HG02938 (cell line): ENCODE measurements around the gene ABCC11.

ENCODE experiments used
- ATAC-seq: cut with Tn5 transposase; IDR thresholded peaks from one replicate; pipeline ENCODE4 v1.9.1; 2021; ENCODE audit warnings: mild to moderate bottlenecking, moderate library complexity; ENCODE audit not compliant: unreplicated experiment

ABCC11 gene

GRCh38 chr16:48164907-48165715, 82.2 kb downstream of the ABCC11 start:
- ATAC-seq = no peak

GRCh38 chr16:48162839-48163410, 84.4 kb downstream of the ABCC11 start:
- ATAC-seq = no peak

- no peak for ATAC-seq
Measured at GRCh38 chr16:48161906-48162305, 85.4 kb downstream of the ABCC11 start.

GRCh38 chr16:48160575-48160974, 86.8 kb downstream of the ABCC11 start:
- ATAC-seq = no peak

GRCh38 chr16:48158296-48158695, 89.0 kb downstream of the ABCC11 start:
- ATAC-seq = peak; percentile 58

GRCh38 chr16:48157794-48158193, 89.5 kb downstream of the ABCC11 start:
- no peak for ATAC-seq

- no peak for ATAC-seq
Measured at GRCh38 chr16:48157302-48157701, 90.0 kb downstream of the ABCC11 start.

GRCh38 chr16:48156790-48157209, 90.5 kb downstream of the ABCC11 start:
- peak; percentile 49 for ATAC-seq

GRCh38 chr16:48155926-48156789, 91.2 kb downstream of the ABCC11 start, which contains the start of gene ABCC12:
Gene ABCC12 (minus strand): TSS chr16:48155993. CDS start chr16:48146424, 9,569 bp downstream.
- ATAC-seq = no peak

- no peak for ATAC-seq
Measured at GRCh38 chr16:48153774-48154173, 93.6 kb downstream of the ABCC11 start.

- ATAC-seq = no peak
Measured at GRCh38 chr16:48152226-48152625, 95.1 kb downstream of the ABCC11 start.

GRCh38 chr16:48150707-48151106, 96.6 kb downstream of the ABCC11 start:
- ATAC-seq = no peak

GRCh38 chr16:48146710-48147109, 100.6 kb downstream of the ABCC11 start:
- no peak for ATAC-seq

GRCh38 chr16:48146131-48146530, 101.2 kb downstream of the ABCC11 start:
- no peak for ATAC-seq

- ATAC-seq = no peak
Measured at GRCh38 chr16:48143812-48144368, 103.4 kb downstream of the ABCC11 start.

GRCh38 chr16:48140821-48141220, 106.5 kb downstream of the ABCC11 start:
- ATAC-seq = no peak

GRCh38 chr16:48139517-48139916, 107.8 kb downstream of the ABCC11 start:
- no peak for ATAC-seq

GRCh38 chr16:48138543-48138942, 108.8 kb downstream of the ABCC11 start:
- no peak for ATAC-seq

- no peak for ATAC-seq
Measured at GRCh38 chr16:48137822-48138221, 109.5 kb downstream of the ABCC11 start.

- no peak for ATAC-seq
Measured at GRCh38 chr16:48136547-48137360, 110.6 kb downstream of the ABCC11 start.
